Kidney epithelial cell (primary cell): Measurements from ENCODE around the gene MSL3B.

Experiments used
- DNase-seq: peaks from one replicate; pipeline ENCODE4 v3.0.0-alpha.2; 2010; ENCODE audit warnings: low read depth
- H3K27me3 ChIP-seq: 2 replicates; pipeline ENCODE4 v1.6.0; 2011; ENCODE audit warnings: low read length; ENCODE audit not compliant: control insufficient read depth, insufficient read depth
- H3K36me3 ChIP-seq: 2 replicates; pipeline ENCODE4 v1.5.1; 2011; ENCODE audit warnings: low read length; ENCODE audit not compliant: control insufficient read depth, insufficient read depth
- H3K4me3 ChIP-seq: 2 replicates; pipeline ENCODE4 v1.5.1; 2011; ENCODE audit warnings: low read depth, mild to moderate bottlenecking, control low read depth, low read length
- TF ChIP-seq, protein P1 (sequence below): IDR thresholded peaks from 2 replicates; pipeline ENCODE4 v1.5.1; 2011; ENCODE audit warnings: mild to moderate bottlenecking, moderate library complexity, low read length, control low read depth, inconsistent platforms; ENCODE audit not compliant: insufficient read depth, poor library complexity, severe bottlenecking

The MSL3B gene

DNA sequence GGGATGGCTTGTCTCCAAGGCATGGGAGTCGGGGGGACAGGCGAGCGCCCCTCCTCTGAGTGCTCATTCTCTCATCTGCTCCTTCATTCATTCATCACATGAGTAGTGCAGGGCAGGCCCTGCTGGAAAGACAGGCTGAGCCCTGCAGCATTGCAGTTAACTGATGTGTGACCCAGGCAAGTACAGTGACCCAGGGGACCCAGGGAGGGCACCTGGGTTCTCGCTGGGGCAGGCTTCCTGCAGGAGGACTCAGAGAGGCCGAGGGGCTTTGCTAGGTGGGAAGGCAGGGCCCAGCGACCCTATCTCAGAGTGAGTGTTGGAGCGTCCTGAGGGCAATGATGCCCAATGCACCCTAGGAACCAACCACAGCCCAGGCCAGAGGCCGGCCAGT lies 44.5 kb downstream of the MSL3B start:
- TF ChIP-seq, protein P1, sequence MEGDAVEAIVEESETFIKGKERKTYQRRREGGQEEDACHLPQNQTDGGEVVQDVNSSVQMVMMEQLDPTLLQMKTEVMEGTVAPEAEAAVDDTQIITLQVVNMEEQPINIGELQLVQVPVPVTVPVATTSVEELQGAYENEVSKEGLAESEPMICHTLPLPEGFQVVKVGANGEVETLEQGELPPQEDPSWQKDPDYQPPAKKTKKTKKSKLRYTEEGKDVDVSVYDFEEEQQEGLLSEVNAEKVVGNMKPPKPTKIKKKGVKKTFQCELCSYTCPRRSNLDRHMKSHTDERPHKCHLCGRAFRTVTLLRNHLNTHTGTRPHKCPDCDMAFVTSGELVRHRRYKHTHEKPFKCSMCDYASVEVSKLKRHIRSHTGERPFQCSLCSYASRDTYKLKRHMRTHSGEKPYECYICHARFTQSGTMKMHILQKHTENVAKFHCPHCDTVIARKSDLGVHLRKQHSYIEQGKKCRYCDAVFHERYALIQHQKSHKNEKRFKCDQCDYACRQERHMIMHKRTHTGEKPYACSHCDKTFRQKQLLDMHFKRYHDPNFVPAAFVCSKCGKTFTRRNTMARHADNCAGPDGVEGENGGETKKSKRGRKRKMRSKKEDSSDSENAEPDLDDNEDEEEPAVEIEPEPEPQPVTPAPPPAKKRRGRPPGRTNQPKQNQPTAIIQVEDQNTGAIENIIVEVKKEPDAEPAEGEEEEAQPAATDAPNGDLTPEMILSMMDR: no peak

DNA sequence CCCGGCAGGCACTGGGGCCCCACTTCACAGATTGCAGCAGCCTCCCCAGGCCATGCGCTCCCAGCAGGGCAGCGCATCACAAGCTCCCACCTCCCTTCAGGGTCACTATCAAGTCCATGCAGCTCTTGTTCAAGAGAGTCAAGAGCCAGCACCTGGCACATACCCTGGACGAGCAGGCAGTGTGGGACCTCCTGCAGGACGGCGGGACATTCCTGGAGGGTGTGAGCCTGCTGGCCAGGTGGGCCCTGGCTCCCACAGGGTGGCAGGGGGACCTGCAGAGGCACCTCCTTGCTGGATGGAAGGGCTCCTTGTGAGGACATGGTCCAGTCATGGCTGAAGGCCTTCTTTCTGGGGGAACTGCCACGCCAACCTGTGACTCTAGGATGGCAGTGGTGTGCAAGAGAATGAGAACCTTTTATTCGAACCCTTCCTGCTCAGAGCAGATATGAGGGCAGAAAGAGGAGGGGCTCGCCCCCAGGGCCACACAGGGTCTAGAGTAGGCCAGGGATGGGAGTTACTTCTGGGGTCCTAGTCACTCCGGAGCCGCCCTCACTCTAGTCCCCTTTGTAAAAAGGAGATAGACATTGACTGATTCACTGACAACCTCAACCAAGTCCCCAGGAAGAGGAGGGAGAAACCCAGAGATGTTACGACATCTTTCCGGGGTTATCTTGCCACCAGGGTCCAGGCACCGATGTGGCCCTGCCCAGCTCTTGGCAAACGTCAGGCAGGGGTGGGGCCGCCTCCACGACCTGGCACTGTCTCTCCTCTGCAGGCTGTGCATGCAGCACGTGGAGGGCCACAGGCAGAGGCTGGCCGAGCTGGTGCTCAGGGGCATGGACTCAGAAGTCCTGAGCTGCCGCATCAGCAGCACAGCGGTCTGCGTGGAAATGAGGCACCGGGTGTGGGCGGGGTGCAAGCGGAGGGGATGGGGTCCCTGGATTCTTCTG lies 45.1 kb downstream of the MSL3B start:
- DNase-seq: no peak
- Histone ChIP-seq H3K36me3 (no peaks in the 10 kb centered on the region), H3K4me3 (no peak overlapping the region), H3K27me3 (no peaks in the 10 kb centered on the region)
- TF ChIP-seq, protein P1: no peak

More for the DNA sequence above, 44.5 kb downstream of the MSL3B start:
- Histone ChIP-seq H3K4me3 (no peak overlapping the region), H3K27me3 (no peaks in the 10 kb centered on the region), H3K36me3 (no peaks in the 10 kb centered on the region)
- no peak for DNase-seq

DNA sequence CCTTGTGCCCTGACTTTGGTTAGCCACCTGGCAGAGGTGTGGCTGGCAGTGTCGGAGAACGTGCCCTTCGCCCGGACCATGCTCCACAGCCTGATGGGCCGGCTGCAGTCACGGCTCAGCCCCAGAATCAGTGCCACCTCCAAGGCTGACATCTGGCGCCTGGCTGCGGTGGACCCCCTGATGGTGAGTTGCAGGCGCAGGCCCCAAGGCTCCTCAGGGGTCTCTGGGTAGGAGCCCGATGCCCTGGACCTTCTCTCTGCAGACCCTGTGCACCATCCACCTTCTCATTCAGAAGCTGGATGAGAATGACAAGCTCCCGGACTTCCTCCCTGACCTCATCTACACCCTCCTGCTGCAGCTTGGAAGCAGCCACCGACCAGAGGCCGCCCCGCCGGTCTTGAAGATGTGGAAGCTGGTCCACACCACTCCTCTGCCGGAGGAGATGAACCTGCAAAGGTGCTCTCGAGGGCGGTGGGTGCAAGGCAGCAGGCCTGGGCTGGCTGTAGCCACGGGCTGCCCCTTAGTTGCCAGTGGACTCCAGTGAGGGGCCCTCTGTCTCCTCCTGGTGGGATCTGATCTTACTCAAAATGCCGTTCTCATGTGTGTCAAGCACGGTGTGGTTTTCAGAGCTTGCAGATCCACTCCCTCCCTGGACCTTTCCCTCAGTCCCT lies 46.0 kb downstream of the MSL3B start:
- Histone ChIP-seq H3K4me3 (no peak overlapping the region), H3K27me3 (no peaks in the 10 kb centered on the region), H3K36me3 (no peaks in the 10 kb centered on the region)
- no peak for DNase-seq
- TF ChIP-seq, protein P1: no peak

DNA sequence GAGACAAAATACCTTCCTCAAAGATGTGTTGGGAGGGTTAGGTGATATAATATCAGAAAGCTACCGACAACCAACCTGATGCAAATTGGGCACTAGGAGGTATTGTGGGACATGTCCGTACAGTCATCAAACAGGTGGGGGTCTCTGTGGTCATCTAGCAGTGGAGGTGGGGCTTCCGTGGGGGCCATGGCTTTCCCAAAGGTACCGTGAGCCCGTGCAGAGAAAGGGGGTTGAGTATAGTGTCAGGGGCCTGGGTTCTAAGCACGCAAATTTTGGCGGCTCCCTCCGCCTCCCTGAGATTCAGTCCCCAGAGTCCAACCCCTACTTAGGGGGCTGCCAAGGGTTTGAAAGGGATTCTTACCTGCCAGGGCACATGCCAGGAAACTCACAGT lies 46.5 kb downstream of the MSL3B start:
- no peaks in the 10 kb centered on the region for H3K36me3 ChIP-seq
- no peak overlapping the region for H3K4me3 ChIP-seq
- TF ChIP-seq, protein P1: no peak
- DNase-seq: no peak
- H3K27me3 ChIP-seq: no peaks in the 10 kb centered on the region

DNA sequence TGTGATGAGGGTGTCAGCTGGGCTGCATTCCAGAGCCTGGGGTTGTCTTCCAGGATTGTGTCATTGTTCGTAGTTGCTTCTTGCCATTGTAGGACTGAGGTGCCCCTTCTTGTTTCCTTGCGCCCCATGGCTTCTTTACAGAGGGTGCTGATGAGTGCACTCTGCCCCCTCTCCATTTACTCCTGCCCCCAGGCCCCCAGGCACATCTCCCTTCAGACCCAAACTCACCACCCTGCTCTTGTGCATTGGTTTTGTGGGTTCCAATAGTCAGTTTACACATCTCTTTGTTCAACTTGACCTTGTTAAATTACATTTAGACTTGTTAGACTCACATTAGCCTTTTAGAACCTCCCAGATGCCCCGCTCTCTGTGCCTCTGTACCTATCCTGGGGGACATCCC lies 47.0 kb downstream of the MSL3B start:
- no peaks in the 10 kb centered on the region for H3K27me3 ChIP-seq
- TF ChIP-seq, protein P1: no peak
- no peak overlapping the region for H3K4me3 ChIP-seq
- H3K36me3 ChIP-seq: no peaks in the 10 kb centered on the region
- DNase-seq: no peak
